Ovary (tissue), 9 donors: ENCODE measurements around the gene CFAP45. TPM values are rescaled to one million over a fixed set of nuclear protein-coding genes. Genes with fewer than 3 reads are reported as not detected.

Experiments
- DNase-seq, 5 donors: peaks; one replicate each; pipeline ENCODE4 v3.0.0-alpha.2; 2019 to 2020
- H3K27ac ChIP-seq, 2 donors: fragments of 200-600 bp; one replicate each; pipeline versions ENCODE4 v1.5.1 to v1.8.0; 2019 to 2022
- H3K27me3 ChIP-seq: fragments of 200-600 bp; one replicate; pipeline ENCODE4 v1.8.0; 2022
- H3K36me3 ChIP-seq: fragments of 200-600 bp; sonication (generic); one replicate; pipeline ENCODE4 v1.5.1; 2019
- H3K4me1 ChIP-seq: one replicate; pipeline ENCODE4 v1.8.1; 2013; ENCODE audit warnings: mild to moderate bottlenecking, moderate library complexity; ENCODE audit not compliant: insufficient read depth
- H3K4me3 ChIP-seq: fragments of 200-600 bp; sonication (generic); one replicate; pipeline ENCODE4 v1.5.1; 2017
- H3K9me3 ChIP-seq, 2 donors: fragments of 200-600 bp in 1 of 2; sonication (generic) in 1 of 2; one replicate each; pipeline versions ENCODE4 v1.5.1 to v1.8.1; 2013 to 2019; ENCODE audit warnings: mild to moderate bottlenecking in 1 of 2, moderate library complexity in 1 of 2
- CTCF ChIP-seq, 3 donors: fragments of 450-650 bp in 2 of 3; fragments of 200-600 bp in 1 of 3; IDR thresholded peaks; one replicate each; pipeline versions ENCODE4 v1.5.1 to v1.8.0; 2016 to 2022; ENCODE audit warnings: antibody characterized with exemption in 3 of 3, mild to moderate bottlenecking in 1 of 3
- EP300 ChIP-seq: sonication (generic); formaldehyde crosslinking; IDR thresholded peaks from one replicate; pipeline ENCODE4 v1.6.1; 2017; ENCODE audit warnings: antibody characterized with exemption
- POLR2A ChIP-seq: fragments of 450-650 bp; IDR thresholded peaks from one replicate; pipeline ENCODE4 v1.6.1; 2017; ENCODE audit warnings: antibody characterized with exemption, mild to moderate bottlenecking, moderate library complexity
- WGBS, 3 donors: extraction: QIAGEN DNeasy Blood & Tissue Kit in 1 of 3; methylation state at CpG; one replicate each; pipeline versions ENCODE4 v1.1.5 to v1.1.7; 2013 to 2017; 5-methylcytosine and 5-hydroxymethylcytosine counted together
- intact Hi-C, 4 donors: fragments of 100-400 bp; cut with DNase I; formaldehyde crosslinking; loops; one replicate each; pipeline versions ENCODE4 v1.11.0 to v1.15.1; 2022 to 2023
- polyA plus RNA-seq, 2 donors: library from polyadenylated mRNA; stranded (reverse); fragments of 200-250 nt in 1 of 2; fragments of 350-450 nt in 1 of 2; fragmentation: Illumina TruSeq in 1 of 2; extraction: RNeasy Lipid Tissue Mini Kit (QIAGEN cat#74804) in 1 of 2; gene quantifications; one replicate each; pipeline ENCODE4 v1.2.3, GENCODE V29; 2013 to 2014
- total RNA-seq, 7 donors: library from RNA; depleted of rRNA in 2 of 7; stranded (reverse); fragments of >200 nt in 2 of 7; fragmentation: NEBNext Ultra II Directional in 3 of 7; extraction: Animal tissue kit (Norgen Biotek cat#: 25700) in 3 of 7; gene quantifications; one replicate each; pipeline versions ENCODE4 v1.1.0 to v1.2.4, GENCODE V29; 2016 to 2023
- donor health status: DM: no; HTN: no; CAD: no; lungs with moderate emphysema.
- donor health status: DM: no; HTN: no; CAD: no.
- donor health status: Bipolar disorder and iron deficiency.
- donor health status: DM: yes; HTN: yes; CAD: no.
- donor health status: DM: no; HTN: no; CAD: no.
- donor health status: DM: yes; HTN: yes; CAD: no.

CFAP45 gene
- total and polyA plus RNA-seq, 9 donors: 0.30 to 16.7 (median 1.4) TPM

GRCh38 chr1:159828581-159829272 is 71.2 kb downstream of the CFAP45 start:
- H3K4me1 ChIP-seq: peaks cover 2% of the 10 kb centered on the region
- WGBS, 3 donors: 82 to 86% (median 85%) methylated on average over 11 of the region's 11 CpGs
- no peak for DNase-seq
- no peaks in the 10 kb centered on the region for H3K27me3 ChIP-seq
- TF ChIP-seq CTCF (IDR thresholded peaks at IDR 0.05) (no peak), POLR2A (no peak)
- H3K36me3 ChIP-seq: no peaks in the 10 kb centered on the region
- no peak overlapping the region for H3K4me3 ChIP-seq
- H3K27ac ChIP-seq: no peak overlapping the region
- no peaks in the 10 kb centered on the region for H3K9me3 ChIP-seq
- intact Hi-C loops: no loop called here

- DNase-seq: no peak
- WGBS, 3 donors: 62 to 92% (median 67%) methylated on average over 3 of the region's 3 CpGs
- Histone ChIP-seq H3K27me3 (no peaks in the 10 kb centered on the region), H3K4me3 (no peak overlapping the region), H3K36me3 (no peaks in the 10 kb centered on the region), H3K9me3 (no peaks in the 10 kb centered on the region), H3K27ac (no peak overlapping the region), H3K4me1 (peaks cover 2% of the 10 kb centered on the region)
- TF ChIP-seq POLR2A (no peak), CTCF (IDR thresholded peaks at IDR 0.05) (no peak), EP300 (no peak)
- intact Hi-C loops: no loop called here
Measured at GRCh38 chr1:159828176-159828575, 71.8 kb downstream of the CFAP45 start.

- WGBS, 3 donors: 89 to 92% (median 91%) methylated on average over 3 of the region's 3 CpGs
- DNase-seq: no peak
- no peaks in the 10 kb centered on the region for H3K27me3 ChIP-seq
- no peaks in the 10 kb centered on the region for H3K9me3 ChIP-seq
- H3K4me3 ChIP-seq: no peak overlapping the region
- intact Hi-C loops: no loop called here
- peaks cover 2% of the 10 kb centered on the region for H3K4me1 ChIP-seq
- H3K36me3 ChIP-seq: no peaks in the 10 kb centered on the region
- H3K27ac ChIP-seq: no peak overlapping the region
- TF ChIP-seq EP300: no peak
- TF ChIP-seq CTCF (IDR thresholded peaks at IDR 0.05): no peak
- TF ChIP-seq POLR2A: no peak
Measured at GRCh38 chr1:159827549-159827948, 72.4 kb downstream of the CFAP45 start.

- H3K36me3 ChIP-seq: no peaks in the 10 kb centered on the region
- no peak overlapping the region for H3K27ac ChIP-seq
- H3K9me3 ChIP-seq: no peaks in the 10 kb centered on the region
- H3K4me3 ChIP-seq: no peak overlapping the region
- WGBS, 3 donors: 79 to 86% (median 84%) methylated on average over 6 of the region's 6 CpGs
- intact Hi-C loops: no loop called here
- TF ChIP-seq POLR2A (no peak), EP300 (no peak), CTCF (IDR thresholded peaks at IDR 0.05) (no peak)
- H3K27me3 ChIP-seq: no peaks in the 10 kb centered on the region
- no peak for DNase-seq
- peaks cover 2% of the 10 kb centered on the region for H3K4me1 ChIP-seq
Measured at GRCh38 chr1:159827102-159827490, 72.9 kb downstream of the CFAP45 start.
